HCT116 (cell line): ENCODE data around the gene PLD4. TPM values are rescaled to one million over a fixed set of nuclear protein-coding genes. Genes with fewer than 3 reads are reported as not detected.

Experiments
- ATAC-seq: fragments of 200-7000 bp; cut with Tn5 transposase; 2 replicates; pipeline ENCODE4 v1.9.1; 2020; ENCODE audit warnings: mild to moderate bottlenecking, moderate library complexity
- BruUV-seq: library from RNA; stranded (reverse); fragments of 400-500 nt; replicated peaks from 2 replicates; lab custom pipeline; 2021; lab: Mats Ljungman, UMichigan
- CTCF ChIA-PET: fragments of 300-600 bp; sonication (Branson Sonifier 250); formaldehyde crosslinking; loops from one replicate; lab custom pipeline; 2021; ENCODE audit warnings: antibody characterized with exemption; lab: Charles Lee
- POLR2A ChIA-PET: fragments of 300-600, 350-600 bp; sonication (Branson Sonifier 250); formaldehyde crosslinking; loops from one replicate; lab custom pipeline; 2021; ENCODE audit warnings: antibody characterized with exemption; lab: Charles Lee
- RAD21 ChIA-PET, 2 experiments: fragments of 300-600 bp; sonication (Branson Sonifier 250); formaldehyde crosslinking; loops; one replicate each; lab custom pipeline; 2023; ENCODE audit warnings: low total read pairs in 2 of 2; ENCODE audit not compliant: uncharacterized antibody in 2 of 2, unreplicated experiment in 2 of 2, low non-redundant PET in 1 of 2; lab: Charles Lee
- DNase-seq: peaks from one replicate; pipeline ENCODE4 v3.0.0-alpha.2; 2010; ENCODE audit warnings: low read depth, low spot score
- H2AFZ ChIP-seq: fragments of 200-600 bp; shearing (Covaris generic), sonication (generic); 2 replicates; pipeline ENCODE4 v1.6.1; 2017; ENCODE audit warnings: low read depth, mixed run types, mixed read lengths, antibody characterized with exemption, low read length; ENCODE audit not compliant: poor library complexity, severe bottlenecking
- H3K27ac ChIP-seq: 2 replicates; pipeline ENCODE4 v1.5.1; 2012; ENCODE audit warnings: low read depth, low read length
- H3K27me3 ChIP-seq: fragments of 200-600 bp; sonication (generic); 2 replicates; pipeline ENCODE4 v1.6.1; 2016; ENCODE audit warnings: mixed run types, low read length, mixed read lengths; ENCODE audit not compliant: insufficient read depth
- H3K36me3 ChIP-seq, 2 experiments: fragments of 200-500 bp in 1 of 2; fragments of 200-600 bp in 1 of 2; sonication (Bioruptor generic) in 1 of 2; sonication (generic) in 1 of 2; 2 replicates each; pipeline versions ENCODE4 v1.5.1 to v1.6.1; 2014 to 2016; ENCODE audit warnings: low read length in 2 of 2, inconsistent platforms in 1 of 2, mixed read lengths in 1 of 2, mixed run types in 1 of 2; ENCODE audit not compliant: insufficient read depth in 2 of 2, control insufficient read depth in 1 of 2
- H3K4me1 ChIP-seq, 2 experiments: fragments of 200-600 bp in 1 of 2; sonication (generic) in 1 of 2; 2 replicates each; pipeline versions ENCODE4 v1.5.1 to v1.6.1; 2012 to 2017; ENCODE audit warnings: low read length in 2 of 2, inconsistent platforms in 1 of 2, mild to moderate bottlenecking in 1 of 2, mixed read lengths in 1 of 2, mixed run types in 1 of 2, moderate library complexity in 1 of 2; ENCODE audit not compliant: insufficient read depth in 2 of 2, control insufficient read depth in 1 of 2
- H3K4me2 ChIP-seq: fragments of 200-600 bp; sonication (generic); 2 replicates; pipeline ENCODE4 v1.6.1; 2017; ENCODE audit warnings: mixed run types, low read length, mixed read lengths
- H3K4me3 ChIP-seq, 2 experiments: fragments of 200-600 bp in 1 of 2; sonication (generic) in 1 of 2; replicated peaks in 1 of 2; 2 replicates each; pipeline ENCODE4 v1.5.1; 2011 to 2016; ENCODE audit warnings: low read length in 2 of 2, control low read depth in 1 of 2, low read depth in 1 of 2, mild to moderate bottlenecking in 1 of 2, mixed read lengths in 1 of 2, mixed run types in 1 of 2
- H3K79me2 ChIP-seq: fragments of 200-600 bp; sonication (generic); 2 replicates; pipeline ENCODE4 v1.6.1; 2017; ENCODE audit warnings: mild to moderate bottlenecking, mixed run types, low read length, moderate library complexity, mixed read lengths; ENCODE audit not compliant: insufficient read depth
- H3K9ac ChIP-seq: fragments of 200-600 bp; sonication (generic); 2 replicates; pipeline ENCODE4 v1.6.1; 2016; ENCODE audit warnings: low read length, mixed read lengths
- H3K9me2 ChIP-seq: fragments of 200-600 bp; sonication (generic), shearing (Covaris generic); 2 replicates; pipeline ENCODE4 v1.6.1; 2017; ENCODE audit warnings: mixed run types, mild to moderate bottlenecking, moderate library complexity; ENCODE audit not compliant: insufficient read depth
- H3K9me3 ChIP-seq, 2 experiments: fragments of 200-500 bp in 1 of 2; fragments of 200-600 bp in 1 of 2; sonication (Bioruptor generic) in 1 of 2; sonication (generic) in 1 of 2; 2 replicates each; pipeline ENCODE4 v1.6.1; 2014 to 2017; ENCODE audit warnings: low read length in 2 of 2, mixed read lengths in 2 of 2, inconsistent platforms in 1 of 2, low read depth in 1 of 2, mild to moderate bottlenecking in 1 of 2, mixed run types in 1 of 2, moderate library complexity in 1 of 2; ENCODE audit not compliant: control insufficient read depth in 1 of 2, insufficient read depth in 1 of 2
- H4K20me1 ChIP-seq: fragments of 200-600 bp; sonication (generic), shearing (Covaris generic); 2 replicates; pipeline ENCODE4 v1.6.1; 2017; ENCODE audit warnings: mixed run types, mild to moderate bottlenecking, moderate library complexity; ENCODE audit not compliant: insufficient read depth
- CBX3 ChIP-seq: IDR thresholded peaks from 2 replicates; pipeline ENCODE4 v1.6.1; 2012; ENCODE audit warnings: low read depth
- ELF1 ChIP-seq: IDR thresholded peaks from 2 replicates; pipeline ENCODE4 v1.6.1; 2012; ENCODE audit warnings: low read depth, borderline replicate concordance
- EZH2 ChIP-seq: fragments of 200-600 bp; sonication (generic); IDR thresholded peaks from 2 replicates; pipeline ENCODE4 v1.6.1; 2017; ENCODE audit warnings: antibody characterized with exemption, mixed run types
- EZH2phosphoT487 ChIP-seq: fragments of 200-600 bp; IDR thresholded peaks from 2 replicates; pipeline ENCODE4 v1.6.1; 2018; ENCODE audit warnings: antibody characterized with exemption, borderline replicate concordance
- JUND ChIP-seq: IDR thresholded peaks from 2 replicates; pipeline ENCODE4 v1.6.1; 2012
- POLR2A ChIP-seq: IDR thresholded peaks from 2 replicates; pipeline ENCODE4 v1.7.0; 2011; ENCODE audit warnings: borderline replicate concordance; ENCODE audit not compliant: insufficient read depth, insufficient read length; ENCODE audit errors: extremely low read depth
- POLR2AphosphoS5 ChIP-seq: IDR thresholded peaks from 2 replicates; pipeline ENCODE4 v1.6.1; 2011; ENCODE audit warnings: mild to moderate bottlenecking, low read depth, low read length, moderate library complexity
- RAD21 ChIP-seq: IDR thresholded peaks from 2 replicates; pipeline ENCODE4 v1.6.1; 2012; ENCODE audit warnings: low read depth, mild to moderate bottlenecking
- SIN3A ChIP-seq: IDR thresholded peaks from 2 replicates; pipeline ENCODE4 v1.6.1; 2012; ENCODE audit warnings: low read depth
- SP1 ChIP-seq: IDR thresholded peaks from 2 replicates; pipeline ENCODE4 v1.6.1; 2012; ENCODE audit warnings: low read depth
- TCF7L2 ChIP-seq: IDR thresholded peaks from 2 replicates; pipeline ENCODE4 v1.7.0; 2011; ENCODE audit warnings: borderline replicate concordance, inconsistent platforms; ENCODE audit not compliant: insufficient read depth, insufficient read length; ENCODE audit errors: extremely low read depth
- YY1 ChIP-seq: IDR thresholded peaks from 2 replicates; pipeline ENCODE4 v1.6.1; 2011; ENCODE audit warnings: low read length, low read depth, moderate library complexity, mild to moderate bottlenecking; ENCODE audit not compliant: insufficient replicate concordance; ENCODE audit errors: extremely low read depth
- intact Hi-C: fragments of 100-400 bp; cut with micrococcal nuclease; formaldehyde crosslinking; loops from 2 replicates; pipeline ENCODE4 v1.10.0; 2022
- total RNA-seq: library from RNA; stranded (reverse); gene quantifications from one replicate; pipeline ENCODE4 v1.2.1, GENCODE V29; 2021; ENCODE audit not compliant: unreplicated experiment
- TF ChIP-seq, protein P1 (sequence below): IDR thresholded peaks from 2 replicates; pipeline ENCODE4 v1.6.1; 2012
- TF ChIP-seq, protein P2 (sequence below), 3 experiments: fragments of 200-600 bp in 1 of 3; sonication (generic) in 1 of 3; IDR thresholded peaks in 2 of 3; conservative IDR thresholded peaks in 1 of 3; 2 replicates each; pipeline ENCODE4 v1.5.1; 2012 to 2017; ENCODE audit warnings: low read depth in 2 of 3, low read length in 2 of 3, antibody characterized with exemption in 1 of 3, borderline replicate concordance in 1 of 3, control low read depth in 1 of 3, mild to moderate bottlenecking in 1 of 3, mixed read lengths in 1 of 3, mixed run types in 1 of 3, moderate library complexity in 1 of 3; ENCODE audit not compliant: insufficient read depth in 1 of 3
- TF ChIP-seq, protein P3 (sequence below): IDR thresholded peaks from 2 replicates; pipeline ENCODE4 v1.6.1; 2012
- TF ChIP-seq, protein P4 (sequence below): IDR thresholded peaks from 2 replicates; pipeline ENCODE4 v1.6.1; 2012; ENCODE audit warnings: low read depth

The PLD4 gene
- total RNA-seq, 1 experiment from 2014 or later: 0.12 TPM

DNA sequence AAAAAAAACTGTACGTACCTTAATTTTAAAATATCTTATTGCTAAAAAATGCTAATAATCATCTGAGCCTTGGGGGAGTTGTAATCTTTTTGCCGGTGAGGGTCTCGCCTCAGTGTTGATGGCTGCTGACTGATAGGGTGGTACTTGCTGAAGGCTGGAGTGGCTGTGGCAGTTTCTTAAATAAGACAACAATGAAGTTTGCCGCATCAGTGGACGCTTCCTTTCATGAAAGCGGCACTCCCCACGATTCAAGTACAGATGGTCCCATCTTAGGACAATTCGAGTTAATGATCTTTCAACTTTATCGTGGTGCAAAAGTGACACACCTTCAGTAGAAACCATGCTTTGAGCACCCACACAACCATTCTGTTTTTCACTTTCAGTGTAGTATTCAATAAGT, 7.6 kb upstream of the PLD4 start:
- CTCF ChIA-PET: interaction anchor here (0.9 kb wide), 1 partner anchor 91 kb away, joined by 3 read pairs; no protein-coding TSS in a partner anchor

DNA sequence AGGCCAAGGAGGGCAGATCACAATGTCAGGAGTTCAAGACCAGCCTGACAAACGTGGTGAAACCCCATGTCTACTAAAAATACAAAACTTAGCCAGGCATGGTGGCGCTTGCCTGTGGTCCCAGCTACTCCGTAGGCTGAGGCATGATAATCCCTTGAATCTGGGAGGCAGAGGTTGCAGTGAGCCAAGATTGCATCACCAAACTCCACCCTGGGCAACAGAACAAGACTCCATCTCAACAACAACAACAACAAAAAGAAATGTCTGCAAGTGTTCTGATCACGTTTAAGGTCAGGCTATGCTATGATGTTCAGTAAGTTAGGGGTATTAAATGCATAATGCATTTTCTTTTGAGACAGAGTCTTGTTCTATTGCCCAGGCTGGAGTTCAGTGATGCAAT, 6.7 kb upstream of the PLD4 start:
- Histone ChIP-seq H3K4me1 (no peaks in the 10 kb centered on the region), H3K79me2 (no peaks in the 10 kb centered on the region), H3K4me2 (no peak overlapping the region), H2AFZ (no peak overlapping the region), H3K4me3 (no peak overlapping the region), H3K9me3 (no peaks in the 10 kb centered on the region), H3K9me2 (no peaks in the 10 kb centered on the region), H3K27ac (no peak overlapping the region), H3K36me3 (no peaks in the 10 kb centered on the region), H3K9ac (no peak overlapping the region), H4K20me1 (no peaks in the 10 kb centered on the region), H3K27me3 (no peaks in the 10 kb centered on the region)
- BruUV-seq: no TSS peak
- intact Hi-C loops: no loop called here
- ChIA-PET CTCF (no interaction called here), RAD21 (no interaction called here), POLR2A (no interaction called here)
- ATAC-seq: no peak
- DNase-seq: no peak
- TF ChIP-seq YY1: no peak
- TF ChIP-seq, protein P1, sequence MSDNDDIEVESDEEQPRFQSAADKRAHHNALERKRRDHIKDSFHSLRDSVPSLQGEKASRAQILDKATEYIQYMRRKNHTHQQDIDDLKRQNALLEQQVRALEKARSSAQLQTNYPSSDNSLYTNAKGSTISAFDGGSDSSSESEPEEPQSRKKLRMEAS: no peak
- no peak for TF ChIP-seq EZH2
- TF ChIP-seq ELF1: no peak
- no peak for TF ChIP-seq POLR2AphosphoS5
- no peak for TF ChIP-seq SIN3A
- TF ChIP-seq, protein P2, sequence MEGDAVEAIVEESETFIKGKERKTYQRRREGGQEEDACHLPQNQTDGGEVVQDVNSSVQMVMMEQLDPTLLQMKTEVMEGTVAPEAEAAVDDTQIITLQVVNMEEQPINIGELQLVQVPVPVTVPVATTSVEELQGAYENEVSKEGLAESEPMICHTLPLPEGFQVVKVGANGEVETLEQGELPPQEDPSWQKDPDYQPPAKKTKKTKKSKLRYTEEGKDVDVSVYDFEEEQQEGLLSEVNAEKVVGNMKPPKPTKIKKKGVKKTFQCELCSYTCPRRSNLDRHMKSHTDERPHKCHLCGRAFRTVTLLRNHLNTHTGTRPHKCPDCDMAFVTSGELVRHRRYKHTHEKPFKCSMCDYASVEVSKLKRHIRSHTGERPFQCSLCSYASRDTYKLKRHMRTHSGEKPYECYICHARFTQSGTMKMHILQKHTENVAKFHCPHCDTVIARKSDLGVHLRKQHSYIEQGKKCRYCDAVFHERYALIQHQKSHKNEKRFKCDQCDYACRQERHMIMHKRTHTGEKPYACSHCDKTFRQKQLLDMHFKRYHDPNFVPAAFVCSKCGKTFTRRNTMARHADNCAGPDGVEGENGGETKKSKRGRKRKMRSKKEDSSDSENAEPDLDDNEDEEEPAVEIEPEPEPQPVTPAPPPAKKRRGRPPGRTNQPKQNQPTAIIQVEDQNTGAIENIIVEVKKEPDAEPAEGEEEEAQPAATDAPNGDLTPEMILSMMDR (IDR thresholded peaks at IDR 0.05 in 2 of 3, conservative IDR thresholded peaks at IDR 0.05 in 1 of 3; ENCODE audit: borderline replicate concordance in 1 of 3, insufficient read depth in 1 of 3, low read depth in 2 of 3, low read length in 2 of 3): no peak
- TF ChIP-seq, protein P3, sequence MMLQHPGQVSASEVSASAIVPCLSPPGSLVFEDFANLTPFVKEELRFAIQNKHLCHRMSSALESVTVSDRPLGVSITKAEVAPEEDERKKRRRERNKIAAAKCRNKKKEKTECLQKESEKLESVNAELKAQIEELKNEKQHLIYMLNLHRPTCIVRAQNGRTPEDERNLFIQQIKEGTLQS: no peak
- no peak for TF ChIP-seq EZH2phosphoT487
- no peak for TF ChIP-seq SP1
- TF ChIP-seq, protein P4, sequence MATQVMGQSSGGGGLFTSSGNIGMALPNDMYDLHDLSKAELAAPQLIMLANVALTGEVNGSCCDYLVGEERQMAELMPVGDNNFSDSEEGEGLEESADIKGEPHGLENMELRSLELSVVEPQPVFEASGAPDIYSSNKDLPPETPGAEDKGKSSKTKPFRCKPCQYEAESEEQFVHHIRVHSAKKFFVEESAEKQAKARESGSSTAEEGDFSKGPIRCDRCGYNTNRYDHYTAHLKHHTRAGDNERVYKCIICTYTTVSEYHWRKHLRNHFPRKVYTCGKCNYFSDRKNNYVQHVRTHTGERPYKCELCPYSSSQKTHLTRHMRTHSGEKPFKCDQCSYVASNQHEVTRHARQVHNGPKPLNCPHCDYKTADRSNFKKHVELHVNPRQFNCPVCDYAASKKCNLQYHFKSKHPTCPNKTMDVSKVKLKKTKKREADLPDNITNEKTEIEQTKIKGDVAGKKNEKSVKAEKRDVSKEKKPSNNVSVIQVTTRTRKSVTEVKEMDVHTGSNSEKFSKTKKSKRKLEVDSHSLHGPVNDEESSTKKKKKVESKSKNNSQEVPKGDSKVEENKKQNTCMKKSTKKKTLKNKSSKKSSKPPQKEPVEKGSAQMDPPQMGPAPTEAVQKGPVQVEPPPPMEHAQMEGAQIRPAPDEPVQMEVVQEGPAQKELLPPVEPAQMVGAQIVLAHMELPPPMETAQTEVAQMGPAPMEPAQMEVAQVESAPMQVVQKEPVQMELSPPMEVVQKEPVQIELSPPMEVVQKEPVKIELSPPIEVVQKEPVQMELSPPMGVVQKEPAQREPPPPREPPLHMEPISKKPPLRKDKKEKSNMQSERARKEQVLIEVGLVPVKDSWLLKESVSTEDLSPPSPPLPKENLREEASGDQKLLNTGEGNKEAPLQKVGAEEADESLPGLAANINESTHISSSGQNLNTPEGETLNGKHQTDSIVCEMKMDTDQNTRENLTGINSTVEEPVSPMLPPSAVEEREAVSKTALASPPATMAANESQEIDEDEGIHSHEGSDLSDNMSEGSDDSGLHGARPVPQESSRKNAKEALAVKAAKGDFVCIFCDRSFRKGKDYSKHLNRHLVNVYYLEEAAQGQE: no peak
- no peak for TF ChIP-seq TCF7L2

More for the DNA sequence above, 7.6 kb upstream of the PLD4 start:
- no peak overlapping the region for H3K4me2 ChIP-seq
- intact Hi-C loops: no loop called here
- H3K9ac ChIP-seq: no peak overlapping the region
- RAD21 ChIA-PET: no interaction called here
- no TSS peak for BruUV-seq
- no peaks in the 10 kb centered on the region for H4K20me1 ChIP-seq
- no peaks in the 10 kb centered on the region for H3K9me2 ChIP-seq
- no peak for DNase-seq
- ATAC-seq: no peak
- no peaks in the 10 kb centered on the region for H3K4me1 ChIP-seq
- no peak overlapping the region for H3K4me3 ChIP-seq
- POLR2A ChIA-PET: no interaction called here
- TF ChIP-seq YY1 (no peak), JUND (no peak), POLR2AphosphoS5 (no peak), POLR2A (no peak), RAD21 (no peak), EZH2 (no peak), CBX3 (no peak)
- no peaks in the 10 kb centered on the region for H3K79me2 ChIP-seq
- 0 out of 4 replicates have a peak, but pooled peaks cover 0 to 2% of the 10 kb centered on the region in 2 experiments for H3K9me3 ChIP-seq
- no peaks in the 10 kb centered on the region for H3K27me3 ChIP-seq
- H3K27ac ChIP-seq: no peak overlapping the region
- H3K36me3 ChIP-seq: no peaks in the 10 kb centered on the region
- no peak overlapping the region for H2AFZ ChIP-seq
